ENCODE results near the gene ADRA2A.

ADRA2A gene

GRCh38 chr10:111093741-111094380 lies 17.0 kb downstream of the ADRA2A start:
- Histone ChIP-seq H3K27ac (ENCODE audit: low read depth in 2 of 2, low read length in 2 of 2) (no peak overlapping the region), H3K4me1 (ENCODE audit: control insufficient read depth in 2 of 2, insufficient read depth in 2 of 2, low read length in 2 of 2) (peaks cover 0 to 1% of the 10 kb centered on the region in 2 donors), H3K9ac (ENCODE audit: low read depth in 1 of 2, low read length in 2 of 2) (no peak overlapping the region), H3K9me3 (ENCODE audit: control insufficient read depth in 2 of 2, low read length in 2 of 2) (no peaks in the 10 kb centered on the region), H3K27me3 (ENCODE audit: control insufficient read depth in 2 of 2, insufficient read depth in 2 of 2, low read length in 2 of 2) (no peaks in the 10 kb centered on the region), H3K36me3 (ENCODE audit: control insufficient read depth in 2 of 2, insufficient read depth in 2 of 2, low read length in 2 of 2) (no peaks in the 10 kb centered on the region), H3K4me3 (ENCODE audit: low read length in 2 of 2) (no peak overlapping the region)

GRCh38 chr10:111098679-111099437 lies 22.0 kb downstream of the ADRA2A start:
- peaks cover 5 to 35% of the 10 kb centered on the region in 2 donors for H3K4me1 ChIP-seq (ENCODE audit: control insufficient read depth in 2 of 2, insufficient read depth in 2 of 2, low read length in 2 of 2)
- no peaks in the 10 kb centered on the region for H3K27me3 ChIP-seq (ENCODE audit: control insufficient read depth in 2 of 2, insufficient read depth in 2 of 2, low read length in 2 of 2)
- H3K27ac ChIP-seq (ENCODE audit: low read depth in 2 of 2, low read length in 2 of 2): peak overlapping the region in 1 of 2 donors; percentile 47

GRCh38 chr10:111100198-111100597 lies 23.4 kb downstream of the ADRA2A start:
- Histone ChIP-seq H3K36me3 (ENCODE audit: control insufficient read depth in 2 of 2, insufficient read depth in 2 of 2, low read length in 2 of 2) (no peaks in the 10 kb centered on the region), H3K9ac (ENCODE audit: low read depth in 1 of 2, low read length in 2 of 2) (no peak overlapping the region), H3K4me1 (ENCODE audit: control insufficient read depth in 2 of 2, insufficient read depth in 2 of 2, low read length in 2 of 2) (peaks cover 5 to 39% of the 10 kb centered on the region in 2 donors), H3K27ac (ENCODE audit: low read depth in 2 of 2, low read length in 2 of 2) (peak overlapping the region; percentile 47 to 48), H3K4me3 (ENCODE audit: low read length in 2 of 2) (peak overlapping the region in 1 of 2 donors; percentile 15), H3K9me3 (ENCODE audit: control insufficient read depth in 2 of 2, low read length in 2 of 2) (no peaks in the 10 kb centered on the region), H3K27me3 (ENCODE audit: control insufficient read depth in 2 of 2, insufficient read depth in 2 of 2, low read length in 2 of 2) (no peaks in the 10 kb centered on the region)

More at GRCh38 chr10:111098679-111099437, 22.0 kb downstream of the ADRA2A start:
- Histone ChIP-seq H3K36me3 (ENCODE audit: control insufficient read depth in 2 of 2, insufficient read depth in 2 of 2, low read length in 2 of 2) (no peaks in the 10 kb centered on the region), H3K9ac (ENCODE audit: low read depth in 1 of 2, low read length in 2 of 2) (no peak overlapping the region), H3K9me3 (ENCODE audit: control insufficient read depth in 2 of 2, low read length in 2 of 2) (no peaks in the 10 kb centered on the region), H3K4me3 (ENCODE audit: low read length in 2 of 2) (no peak overlapping the region)

- Histone ChIP-seq H3K9ac (ENCODE audit: low read depth in 1 of 2, low read length in 2 of 2) (no peak overlapping the region), H3K36me3 (ENCODE audit: control insufficient read depth in 2 of 2, insufficient read depth in 2 of 2, low read length in 2 of 2) (no peaks in the 10 kb centered on the region), H3K27ac (ENCODE audit: low read depth in 2 of 2, low read length in 2 of 2) (no peak overlapping the region), H3K4me3 (ENCODE audit: low read length in 2 of 2) (no peak overlapping the region), H3K4me1 (ENCODE audit: control insufficient read depth in 2 of 2, insufficient read depth in 2 of 2, low read length in 2 of 2) (peaks cover 5 to 39% of the 10 kb centered on the region in 2 donors), H3K27me3 (ENCODE audit: control insufficient read depth in 2 of 2, insufficient read depth in 2 of 2, low read length in 2 of 2) (no peaks in the 10 kb centered on the region), H3K9me3 (ENCODE audit: control insufficient read depth in 2 of 2, low read length in 2 of 2) (no peaks in the 10 kb centered on the region)
Measured at GRCh38 chr10:111101796-111102195, 25.0 kb downstream of the ADRA2A start.

GRCh38 chr10:111102359-111102837 lies 25.6 kb downstream of the ADRA2A start:
- Histone ChIP-seq H3K4me3 (ENCODE audit: low read length in 2 of 2) (no peak overlapping the region), H3K27ac (ENCODE audit: low read depth in 2 of 2, low read length in 2 of 2) (peak overlapping the region in 1 of 2 donors; percentile 81), H3K9ac (ENCODE audit: low read depth in 1 of 2, low read length in 2 of 2) (no peak overlapping the region), H3K9me3 (ENCODE audit: control insufficient read depth in 2 of 2, low read length in 2 of 2) (no peaks in the 10 kb centered on the region), H3K4me1 (ENCODE audit: control insufficient read depth in 2 of 2, insufficient read depth in 2 of 2, low read length in 2 of 2) (peaks cover 5 to 39% of the 10 kb centered on the region in 2 donors), H3K27me3 (ENCODE audit: control insufficient read depth in 2 of 2, insufficient read depth in 2 of 2, low read length in 2 of 2) (no peaks in the 10 kb centered on the region), H3K36me3 (ENCODE audit: control insufficient read depth in 2 of 2, insufficient read depth in 2 of 2, low read length in 2 of 2) (no peaks in the 10 kb centered on the region)

- H3K9ac ChIP-seq (ENCODE audit: low read depth in 1 of 2, low read length in 2 of 2): no peak overlapping the region
- H3K9me3 ChIP-seq (ENCODE audit: control insufficient read depth in 2 of 2, low read length in 2 of 2): no peaks in the 10 kb centered on the region
- H3K27ac ChIP-seq (ENCODE audit: low read depth in 2 of 2, low read length in 2 of 2): peak overlapping the region; percentile 55 to 81
- H3K27me3 ChIP-seq (ENCODE audit: control insufficient read depth in 2 of 2, insufficient read depth in 2 of 2, low read length in 2 of 2): no peaks in the 10 kb centered on the region
- no peak overlapping the region for H3K4me3 ChIP-seq (ENCODE audit: low read length in 2 of 2)
- H3K36me3 ChIP-seq (ENCODE audit: control insufficient read depth in 2 of 2, insufficient read depth in 2 of 2, low read length in 2 of 2): no peaks in the 10 kb centered on the region
- H3K4me1 ChIP-seq (ENCODE audit: control insufficient read depth in 2 of 2, insufficient read depth in 2 of 2, low read length in 2 of 2): peaks cover 5 to 39% of the 10 kb centered on the region in 2 donors
Measured at GRCh38 chr10:111103196-111103840, 26.5 kb downstream of the ADRA2A start.

GRCh38 chr10:111104811-111105210 lies 28.0 kb downstream of the ADRA2A start:
- H3K4me3 ChIP-seq (ENCODE audit: low read length in 2 of 2): no peak overlapping the region
- no peaks in the 10 kb centered on the region for H3K27me3 ChIP-seq (ENCODE audit: control insufficient read depth in 2 of 2, insufficient read depth in 2 of 2, low read length in 2 of 2)
- peaks cover 5 to 31% of the 10 kb centered on the region in 2 donors for H3K4me1 ChIP-seq (ENCODE audit: control insufficient read depth in 2 of 2, insufficient read depth in 2 of 2, low read length in 2 of 2)
- H3K9ac ChIP-seq (ENCODE audit: low read depth in 1 of 2, low read length in 2 of 2): no peak overlapping the region
- H3K9me3 ChIP-seq (ENCODE audit: control insufficient read depth in 2 of 2, low read length in 2 of 2): no peaks in the 10 kb centered on the region
- H3K27ac ChIP-seq (ENCODE audit: low read depth in 2 of 2, low read length in 2 of 2): no peak overlapping the region
- H3K36me3 ChIP-seq (ENCODE audit: control insufficient read depth in 2 of 2, insufficient read depth in 2 of 2, low read length in 2 of 2): no peaks in the 10 kb centered on the region

GRCh38 chr10:111106081-111106480 lies 29.3 kb downstream of the ADRA2A start:
- H3K27me3 ChIP-seq (ENCODE audit: control insufficient read depth in 2 of 2, insufficient read depth in 2 of 2, low read length in 2 of 2): no peaks in the 10 kb centered on the region
- no peak overlapping the region for H3K4me3 ChIP-seq (ENCODE audit: low read length in 2 of 2)
- no peak overlapping the region for H3K27ac ChIP-seq (ENCODE audit: low read depth in 2 of 2, low read length in 2 of 2)
- H3K9me3 ChIP-seq (ENCODE audit: control insufficient read depth in 2 of 2, low read length in 2 of 2): no peaks in the 10 kb centered on the region
- H3K9ac ChIP-seq (ENCODE audit: low read depth in 1 of 2, low read length in 2 of 2): no peak overlapping the region
- no peaks in the 10 kb centered on the region for H3K36me3 ChIP-seq (ENCODE audit: control insufficient read depth in 2 of 2, insufficient read depth in 2 of 2, low read length in 2 of 2)
- H3K4me1 ChIP-seq (ENCODE audit: control insufficient read depth in 2 of 2, insufficient read depth in 2 of 2, low read length in 2 of 2): peaks cover 5 to 23% of the 10 kb centered on the region in 2 donors

GRCh38 chr10:111107023-111107422 lies 30.2 kb downstream of the ADRA2A start:
- no peaks in the 10 kb centered on the region for H3K27me3 ChIP-seq (ENCODE audit: control insufficient read depth in 2 of 2, insufficient read depth in 2 of 2, low read length in 2 of 2)
- H3K4me3 ChIP-seq (ENCODE audit: low read length in 2 of 2): no peak overlapping the region
- no peaks in the 10 kb centered on the region for H3K9me3 ChIP-seq (ENCODE audit: control insufficient read depth in 2 of 2, low read length in 2 of 2)
- H3K9ac ChIP-seq (ENCODE audit: low read depth in 1 of 2, low read length in 2 of 2): no peak overlapping the region
- H3K27ac ChIP-seq (ENCODE audit: low read depth in 2 of 2, low read length in 2 of 2): no peak overlapping the region
- peaks cover 5 to 23% of the 10 kb centered on the region in 2 donors for H3K4me1 ChIP-seq (ENCODE audit: control insufficient read depth in 2 of 2, insufficient read depth in 2 of 2, low read length in 2 of 2)
- H3K36me3 ChIP-seq (ENCODE audit: control insufficient read depth in 2 of 2, insufficient read depth in 2 of 2, low read length in 2 of 2): no peaks in the 10 kb centered on the region

- Histone ChIP-seq H3K27ac (ENCODE audit: low read depth in 2 of 2, low read length in 2 of 2) (no peak overlapping the region), H3K9ac (ENCODE audit: low read depth in 1 of 2, low read length in 2 of 2) (no peak overlapping the region), H3K27me3 (ENCODE audit: control insufficient read depth in 2 of 2, insufficient read depth in 2 of 2, low read length in 2 of 2) (no peaks in the 10 kb centered on the region), H3K4me1 (ENCODE audit: control insufficient read depth in 2 of 2, insufficient read depth in 2 of 2, low read length in 2 of 2) (peaks cover 4 to 16% of the 10 kb centered on the region in 2 donors), H3K4me3 (ENCODE audit: low read length in 2 of 2) (no peak overlapping the region), H3K36me3 (ENCODE audit: control insufficient read depth in 2 of 2, insufficient read depth in 2 of 2, low read length in 2 of 2) (no peaks in the 10 kb centered on the region), H3K9me3 (ENCODE audit: control insufficient read depth in 2 of 2, low read length in 2 of 2) (no peaks in the 10 kb centered on the region)
Measured at GRCh38 chr10:111107846-111108245, 31.0 kb downstream of the ADRA2A start.

Data from mucosa of rectum (tissue), 2 donors.